ENCODE measurements around the gene SPAG7.

Gene SPAG7

GRCh38 chr17:4987767-4988567, 20.4 kb upstream of the SPAG7 start:
- Mint-ChIP-seq H3K9me3 (no peaks in the 10 kb centered on the region), H3K4me1 (peaks cover 35% of the 10 kb centered on the region), H3K27me3 (no peaks in the 10 kb centered on the region), H3K36me3 (peaks cover 4% of the 10 kb centered on the region), H3K4me3 (peak overlapping the region; percentile 89), H3K27ac (peak overlapping the region; percentile 70)
- DNase-seq (ENCODE audit: low spot score in 2 of 2): peak in 1 of 2 donors; percentile 30
- ATAC-seq (ENCODE audit: low read depth): peak; percentile 52

- Mint-ChIP-seq H3K9me3 (no peaks in the 10 kb centered on the region), H3K4me1 (peaks cover 38% of the 10 kb centered on the region), H3K36me3 (peaks cover 7% of the 10 kb centered on the region), H3K27me3 (no peaks in the 10 kb centered on the region), H3K27ac (peak within 1 kb of the TSS; percentile 70), H3K4me3 (peak within 1 kb of the TSS; percentile 89)
- peak; percentile 70 to 79 for DNase-seq (ENCODE audit: low spot score in 2 of 2)
- ATAC-seq (ENCODE audit: low read depth): peak; percentile 81
These were observed 19.5 kb upstream of the SPAG7 start, which contains the start of gene CAMTA2 for GRCh38 chr17:4986951-4987766. TSS of gene CAMTA2 (minus strand) at chr17:4987675. CDS start at chr17:4986222, 1,453 bp downstream.

GRCh38 chr17:4986403-4986802, 18.8 kb upstream of the SPAG7 start:
- no peaks in the 10 kb centered on the region for H3K27me3 Mint-ChIP-seq
- peaks cover 11% of the 10 kb centered on the region for H3K36me3 Mint-ChIP-seq
- ATAC-seq (ENCODE audit: low read depth) (no peak), DNase-seq (ENCODE audit: low spot score in 2 of 2) (no peak)
- peaks cover 44% of the 10 kb centered on the region for H3K4me1 Mint-ChIP-seq
- no peaks in the 10 kb centered on the region for H3K9me3 Mint-ChIP-seq
- peak overlapping the region; percentile 70 for H3K27ac Mint-ChIP-seq
- H3K4me3 Mint-ChIP-seq: peak overlapping the region; percentile 89

- H3K27me3 Mint-ChIP-seq: no peaks in the 10 kb centered on the region
- peaks cover 19% of the 10 kb centered on the region for H3K36me3 Mint-ChIP-seq
- ATAC-seq (ENCODE audit: low read depth) (no peak), DNase-seq (ENCODE audit: low spot score in 2 of 2) (no peak)
- H3K9me3 Mint-ChIP-seq: no peaks in the 10 kb centered on the region
- H3K4me3 Mint-ChIP-seq: no peak overlapping the region
- H3K27ac Mint-ChIP-seq: peak overlapping the region; percentile 88
- H3K4me1 Mint-ChIP-seq: peaks cover 46% of the 10 kb centered on the region
These were observed 14.7 kb upstream of the SPAG7 start for GRCh38 chr17:4982305-4982704.

GRCh38 chr17:4980644-4981216, 13.1 kb upstream of the SPAG7 start:
- H3K36me3 Mint-ChIP-seq: peaks cover 23% of the 10 kb centered on the region
- no peaks in the 10 kb centered on the region for H3K27me3 Mint-ChIP-seq
- ATAC-seq (ENCODE audit: low read depth): peak; percentile 73
- peak; percentile 41 to 44 for DNase-seq (ENCODE audit: low spot score in 2 of 2)
- H3K9me3 Mint-ChIP-seq: no peaks in the 10 kb centered on the region
- H3K4me3 Mint-ChIP-seq: peak overlapping the region; percentile 40
- peak overlapping the region; percentile 88 for H3K27ac Mint-ChIP-seq
- peaks cover 36% of the 10 kb centered on the region for H3K4me1 Mint-ChIP-seq

- H3K4me1 Mint-ChIP-seq: peaks cover 38% of the 10 kb centered on the region
- peaks cover 35% of the 10 kb centered on the region for H3K36me3 Mint-ChIP-seq
- ATAC-seq (ENCODE audit: low read depth) (peak; percentile 80), DNase-seq (ENCODE audit: low spot score in 2 of 2) (no peak)
- H3K27me3 Mint-ChIP-seq: no peaks in the 10 kb centered on the region
- H3K4me3 Mint-ChIP-seq: no peak overlapping the region
- no peaks in the 10 kb centered on the region for H3K9me3 Mint-ChIP-seq
- peak overlapping the region; percentile 52 for H3K27ac Mint-ChIP-seq
These were observed 11.1 kb upstream of the SPAG7 start for GRCh38 chr17:4978726-4979125.

GRCh38 chr17:4974115-4974670, 6.6 kb upstream of the SPAG7 start:
- H3K4me1 Mint-ChIP-seq: peaks cover 21% of the 10 kb centered on the region
- H3K4me3 Mint-ChIP-seq: no peak overlapping the region
- ATAC-seq (ENCODE audit: low read depth) (no peak), DNase-seq (ENCODE audit: low spot score in 2 of 2) (no peak)
- peaks cover 32% of the 10 kb centered on the region for H3K36me3 Mint-ChIP-seq
- no peaks in the 10 kb centered on the region for H3K9me3 Mint-ChIP-seq
- H3K27me3 Mint-ChIP-seq: no peaks in the 10 kb centered on the region
- H3K27ac Mint-ChIP-seq: no peak overlapping the region

- Mint-ChIP-seq H3K27ac (peak overlapping the region; percentile 45), H3K4me3 (no peak overlapping the region)
These were observed 5.9 kb upstream of the SPAG7 start for GRCh38 chr17:4973256-4974114.

GRCh38 chr17:4972752-4973151, 5.1 kb upstream of the SPAG7 start:
- DNase-seq (ENCODE audit: low spot score in 2 of 2) (no peak), ATAC-seq (ENCODE audit: low read depth) (no peak)
- Mint-ChIP-seq H3K36me3 (peaks cover 32% of the 10 kb centered on the region), H3K9me3 (no peaks in the 10 kb centered on the region), H3K27me3 (no peaks in the 10 kb centered on the region), H3K4me3 (no peak overlapping the region), H3K27ac (no peak overlapping the region), H3K4me1 (peaks cover 15% of the 10 kb centered on the region)

More at GRCh38 chr17:4973256-4974114, 5.9 kb upstream of the SPAG7 start:
- Mint-ChIP-seq H3K4me1 (peaks cover 17% of the 10 kb centered on the region), H3K36me3 (peaks cover 32% of the 10 kb centered on the region), H3K9me3 (no peaks in the 10 kb centered on the region), H3K27me3 (no peaks in the 10 kb centered on the region)
- DNase-seq (ENCODE audit: low spot score in 2 of 2): no peak
- no peak for ATAC-seq (ENCODE audit: low read depth)

- ATAC-seq (ENCODE audit: low read depth) (no peak), DNase-seq (ENCODE audit: low spot score in 2 of 2) (no peak)
- no peaks in the 10 kb centered on the region for H3K9me3 Mint-ChIP-seq
- peaks cover 15% of the 10 kb centered on the region for H3K4me1 Mint-ChIP-seq
- no peak overlapping the region for H3K27ac Mint-ChIP-seq
- no peaks in the 10 kb centered on the region for H3K27me3 Mint-ChIP-seq
- H3K4me3 Mint-ChIP-seq: no peak overlapping the region
- peaks cover 32% of the 10 kb centered on the region for H3K36me3 Mint-ChIP-seq
These were observed 4.7 kb upstream of the SPAG7 start for GRCh38 chr17:4972322-4972721.

GRCh38 chr17:4971826-4972225, 4.2 kb upstream of the SPAG7 start:
- Mint-ChIP-seq H3K27ac (no peak overlapping the region), H3K36me3 (peaks cover 31% of the 10 kb centered on the region), H3K4me1 (peaks cover 15% of the 10 kb centered on the region), H3K4me3 (no peak overlapping the region), H3K27me3 (no peaks in the 10 kb centered on the region), H3K9me3 (no peaks in the 10 kb centered on the region)
- ATAC-seq (ENCODE audit: low read depth) (no peak), DNase-seq (ENCODE audit: low spot score in 2 of 2) (no peak)

- ATAC-seq (ENCODE audit: low read depth): no peak
- Mint-ChIP-seq H3K4me3 (no peak overlapping the region), H3K27me3 (no peaks in the 10 kb centered on the region), H3K9me3 (no peaks in the 10 kb centered on the region), H3K27ac (no peak overlapping the region), H3K4me1 (peaks cover 19% of the 10 kb centered on the region), H3K36me3 (peaks cover 25% of the 10 kb centered on the region)
- no peak for DNase-seq (ENCODE audit: low spot score in 2 of 2)
These were observed 2.7 kb upstream of the SPAG7 start for GRCh38 chr17:4970273-4970672.

GRCh38 chr17:4969551-4970173, 2.0 kb upstream of the SPAG7 start:
- ATAC-seq (ENCODE audit: low read depth) (no peak), DNase-seq (ENCODE audit: low spot score in 2 of 2) (no peak)
- H3K4me1 Mint-ChIP-seq: peaks cover 17% of the 10 kb centered on the region
- peaks cover 21% of the 10 kb centered on the region for H3K36me3 Mint-ChIP-seq
- peak overlapping the region; percentile 35 for H3K4me3 Mint-ChIP-seq
- no peaks in the 10 kb centered on the region for H3K9me3 Mint-ChIP-seq
- no peak overlapping the region for H3K27ac Mint-ChIP-seq
- no peaks in the 10 kb centered on the region for H3K27me3 Mint-ChIP-seq

Measured in memory B cell (primary cell).